H1 (cell line): ENCODE data around the gene NFIX. TPM values are rescaled to one million over a fixed set of nuclear protein-coding genes. Genes with fewer than 3 reads are reported as not detected.

Source experiments
- CTCF ChIA-PET: fragments of 300-600 bp; sonication (Branson Sonifier 250); formaldehyde crosslinking; loops from one replicate; lab custom pipeline; 2021; ENCODE audit not compliant: partially characterized antibody; lab: Charles Lee
- POLR2A ChIA-PET: fragments of 300-600 bp; sonication (Branson Sonifier 250); formaldehyde crosslinking; loops from one replicate; lab custom pipeline; 2021; ENCODE audit warnings: inconsistent platforms; ENCODE audit not compliant: partially characterized antibody; lab: Charles Lee
- DNase-seq, 2 experiments: peaks; one replicate each; pipeline versions ENCODE4 v3.0.0 to v3.0.0-alpha.2; 2010 to 2022; ENCODE audit warnings: low spot score in 2 of 2, low read depth in 1 of 2, mixed read lengths in 1 of 2
- FAIRE-seq: peaks from 2 replicates; lab custom pipeline; 2011; peaks lifted over from hg19 to GRCh38; lab: Jason Lieb, UNC
- H2AFZ ChIP-seq: 2 replicates; pipeline ENCODE4 v1.8.1; 2012; ENCODE audit warnings: low read length, inconsistent platforms
- H2AK5ac ChIP-seq: 2 replicates; pipeline ENCODE4 v1.6.1; 2013; ENCODE audit warnings: low read depth, low read length
- H2BK120ac ChIP-seq: replicated peaks from 2 replicates; pipeline ENCODE3; 2013; ENCODE audit warnings: low read depth, low read length, inconsistent platforms
- H2BK12ac ChIP-seq: 2 replicates; pipeline ENCODE4 v1.6.1; 2013; ENCODE audit warnings: low read depth, low read length
- H2BK15ac ChIP-seq: 2 replicates; pipeline ENCODE4 v1.6.1; 2013; ENCODE audit warnings: low read length
- H2BK20ac ChIP-seq: 2 replicates; pipeline ENCODE4 v1.6.1; 2013; ENCODE audit warnings: low read length
- H2BK5ac ChIP-seq: 2 replicates; pipeline ENCODE4 v1.6.1; 2013; ENCODE audit warnings: low read depth, low read length
- H3K14ac ChIP-seq: 2 replicates; pipeline ENCODE4 v1.6.1; 2013; ENCODE audit warnings: inconsistent platforms; ENCODE audit not compliant: insufficient read length
- H3K18ac ChIP-seq: 2 replicates; pipeline ENCODE4 v1.6.1; 2013; ENCODE audit warnings: low read length; ENCODE audit errors: extremely low read depth
- H3K23ac ChIP-seq: 2 replicates; pipeline ENCODE4 v1.6.1; 2013; ENCODE audit warnings: inconsistent platforms; ENCODE audit not compliant: insufficient read length
- H3K23me2 ChIP-seq: 2 replicates; pipeline ENCODE4 v1.6.1; 2013; ENCODE audit warnings: low read depth, low read length
- H3K27ac ChIP-seq: 2 replicates; pipeline ENCODE4 v1.6.1; 2011; ENCODE audit warnings: low read depth, low read length, inconsistent platforms
- H3K27me3 ChIP-seq, 4 experiments: replicated peaks in 1 of 4; 1 replicate in 1 of 4; 2 replicates in 3 of 4; pipeline versions ENCODE4 v1.6.1 to v1.8.1; 2011 to 2013; ENCODE audit warnings: low read length in 3 of 4, mild to moderate bottlenecking in 3 of 4, inconsistent platforms in 2 of 4, mixed read lengths in 2 of 4, moderate library complexity in 1 of 4; ENCODE audit not compliant: control insufficient read depth in 3 of 4, insufficient read depth in 3 of 4; ENCODE audit errors: extremely low read depth in 1 of 4
- H3K36me3 ChIP-seq, 4 experiments: 2 replicates each; pipeline versions ENCODE4 v1.6.1 to v1.8.1; 2011 to 2013; ENCODE audit warnings: mild to moderate bottlenecking in 4 of 4, low read length in 3 of 4, moderate library complexity in 2 of 4, control low read depth in 1 of 4, inconsistent platforms in 1 of 4; ENCODE audit not compliant: insufficient read depth in 4 of 4, control insufficient read depth in 2 of 4
- H3K4ac ChIP-seq: replicated peaks from 2 replicates; pipeline ENCODE3; 2013; ENCODE audit warnings: low read length, low read depth, mixed read lengths, inconsistent platforms; ENCODE audit not compliant: insufficient read length
- H3K4me1 ChIP-seq, 4 experiments: replicated peaks in 1 of 4; 1 replicate in 1 of 4; 2 replicates in 3 of 4; pipeline versions ENCODE4 v1.6.1 to v1.8.1; 2011 to 2013; ENCODE audit warnings: low read length in 3 of 4, inconsistent platforms in 2 of 4, mixed read lengths in 1 of 4; ENCODE audit not compliant: insufficient read depth in 4 of 4, control insufficient read depth in 3 of 4
- H3K4me2 ChIP-seq, 2 experiments: 2 replicates each; pipeline versions ENCODE4 v1.6.1 to v1.8.1; 2011 to 2013; ENCODE audit warnings: low read depth in 2 of 2, low read length in 2 of 2, control low read depth in 1 of 2, inconsistent platforms in 1 of 2, mild to moderate bottlenecking in 1 of 2; ENCODE audit not compliant: insufficient read depth in 1 of 2
- H3K4me3 ChIP-seq, 4 experiments: fragments of 200-600, 300-600 bp in 1 of 4; sonication (generic), shearing (Covaris generic), sonication (Bioruptor Twin) in 1 of 4; 2 replicates each; pipeline versions ENCODE4 v1.5.1 to v1.8.1; 2011 to 2016; ENCODE audit warnings: low read length in 4 of 4, low read depth in 3 of 4, control low read depth in 2 of 4, inconsistent platforms in 2 of 4, mild to moderate bottlenecking in 2 of 4, mixed read lengths in 1 of 4, moderate library complexity in 1 of 4; ENCODE audit not compliant: insufficient read depth in 2 of 4; ENCODE audit errors: extremely low read depth in 1 of 4
- H3K56ac ChIP-seq: replicated peaks from 2 replicates; pipeline ENCODE3; 2013; ENCODE audit warnings: low read depth, mild to moderate bottlenecking, mixed read lengths, low read length, inconsistent platforms; ENCODE audit not compliant: insufficient read length
- H3K79me1 ChIP-seq: 2 replicates; pipeline ENCODE4 v1.6.1; 2013; ENCODE audit warnings: low read depth, low read length, control low read depth
- H3K79me2 ChIP-seq, 2 experiments: 2 replicates each; pipeline versions ENCODE4 v1.6.1 to v1.8.1; 2012 to 2013; ENCODE audit warnings: low read length in 2 of 2, mild to moderate bottlenecking in 2 of 2, inconsistent platforms in 1 of 2; ENCODE audit not compliant: insufficient read depth in 2 of 2, control insufficient read depth in 1 of 2
- H3K9ac ChIP-seq, 4 experiments: replicated peaks in 1 of 4; 1 replicate in 1 of 4; 2 replicates in 3 of 4; pipeline versions ENCODE4 v1.6.1 to v1.8.1; 2011 to 2013; ENCODE audit warnings: low read depth in 3 of 4, low read length in 3 of 4, control low read depth in 2 of 4, mild to moderate bottlenecking in 2 of 4, moderate library complexity in 2 of 4, inconsistent platforms in 1 of 4; ENCODE audit errors: extremely low read depth in 1 of 4
- H3K9me3 ChIP-seq, 2 experiments: 2 replicates each; pipeline versions ENCODE4 v1.6.1 to v1.8.1; 2012 to 2013; ENCODE audit warnings: mild to moderate bottlenecking in 2 of 2, moderate library complexity in 2 of 2, control low read depth in 1 of 2, inconsistent platforms in 1 of 2, low read depth in 1 of 2, low read length in 1 of 2, mixed read lengths in 1 of 2; ENCODE audit not compliant: insufficient read depth in 2 of 2
- H4K20me1 ChIP-seq, 2 experiments: replicated peaks in 1 of 2; 2 replicates each; pipeline versions ENCODE3 to v1.8.1; 2011 to 2013; ENCODE audit warnings: inconsistent platforms in 2 of 2, low read length in 2 of 2, mild to moderate bottlenecking in 1 of 2; ENCODE audit not compliant: insufficient read depth in 2 of 2, control insufficient read depth in 1 of 2
- H4K5ac ChIP-seq: 2 replicates; pipeline ENCODE4 v1.6.1; 2013; ENCODE audit warnings: low read length, low read depth, mixed read lengths, inconsistent platforms; ENCODE audit not compliant: insufficient read length
- H4K8ac ChIP-seq: 2 replicates; pipeline ENCODE4 v1.8.0; 2013; ENCODE audit warnings: mild to moderate bottlenecking, moderate library complexity, low read length, inconsistent platforms; ENCODE audit not compliant: insufficient read depth; ENCODE audit errors: extremely low read depth
- H4K91ac ChIP-seq: replicated peaks from 2 replicates; pipeline ENCODE3; 2013; ENCODE audit warnings: low read length, mixed read lengths, inconsistent platforms; ENCODE audit not compliant: insufficient read length
- BACH1 ChIP-seq: IDR thresholded peaks from 2 replicates; pipeline ENCODE4 v1.6.1; 2012; ENCODE audit warnings: low read length, improper control_type of control experiment
- KDM4A ChIP-seq: IDR thresholded peaks from one replicate; pipeline ENCODE4 v1.7.1; 2012; ENCODE audit warnings: low read depth, mild to moderate bottlenecking, moderate library complexity, low read length, inconsistent platforms; ENCODE audit not compliant: severe bottlenecking
- RXRA ChIP-seq: IDR thresholded peaks from 2 replicates; pipeline ENCODE4 v1.6.1; 2011; ENCODE audit warnings: low read depth, mild to moderate bottlenecking, low read length, moderate library complexity; ENCODE audit not compliant: insufficient read depth
- SIN3A ChIP-seq, 2 experiments: IDR thresholded peaks in 1 of 2; conservative IDR thresholded peaks in 1 of 2; 2 replicates each; pipeline ENCODE4 v1.6.1; 2011 to 2012; ENCODE audit warnings: low read length in 2 of 2, improper control_type of control experiment in 1 of 2, low read depth in 1 of 2, mild to moderate bottlenecking in 1 of 2
- SP2 ChIP-seq: IDR thresholded peaks from 2 replicates; pipeline ENCODE4 v1.6.1; 2012; ENCODE audit warnings: mild to moderate bottlenecking, low read length, inconsistent platforms
- WGBS, 2 experiments: shearing (Covaris generic) in 1 of 2; methylation state at CpG; one replicate each; pipeline versions ENCODE4 v1.1.6 to v1.1.7; 2013 to 2015; ENCODE audit warnings: low lambda C conversion rate in 2 of 2, mixed read lengths in 2 of 2, inconsistent platforms in 1 of 2, low coverage in 1 of 2, missing lambda C conversion rate in 1 of 2; ENCODE audit not compliant: insufficient replicate concordance in 2 of 2, insufficient coverage in 1 of 2, insufficient read length in 1 of 2; ENCODE audit errors: extremely low coverage in 1 of 2, missing lambda C conversion rate in 1 of 2; 5-methylcytosine and 5-hydroxymethylcytosine counted together
- polyA plus RNA-seq, 7 experiments: library from polyadenylated mRNA; depleted of rRNA in 3 of 7; stranded (reverse) in 5 of 7; unstranded in 2 of 7; fragments of >200 nt in 5 of 7; fragments of 200-250 nt in 2 of 7; gene quantifications; 1 replicate in 5 of 7; 2 replicates in 1 of 7; 4 replicates in 1 of 7; pipeline versions ENCODE4 v1.2.1 to v1.2.3, GENCODE V29; 2011 to 2013; ENCODE audit warnings: missing spikeins in 2 of 7, mixed read lengths in 2 of 7
- total RNA-seq: library from RNA; stranded (reverse); fragmentation: NEBNext Ultra II Directional; extraction: Animal tissue kit (Norgen Biotek cat#: 25700); gene quantifications from 2 replicates; pipeline ENCODE4 v1.2.1, GENCODE V29; 2021
- TF ChIP-seq, protein P1 (sequence below): IDR thresholded peaks from 2 replicates; pipeline ENCODE4 v1.6.1; 2012; ENCODE audit warnings: inconsistent platforms

The NFIX gene
- total and polyA plus RNA-seq, 2 of the 8 experiments (the other 6 are each of a cell fraction or from before 2014, with no cell fraction given) = 0.03 to 0.20 TPM

GRCh38 chr19:13076787-13077186, 81.5 kb downstream of the NFIX start:
- H3K79me2 ChIP-seq = no peaks in the 10 kb centered on the region
- H3K4me3 ChIP-seq = no peak overlapping the region
- H2BK20ac ChIP-seq = peak overlapping the region; percentile 72; the same call in 1 of the 2 replicates
- ChIA-PET POLR2A (interaction anchor here (1.0 to 2.5 kb wide), 4 partner anchors 14 to 59 kb away, joined by 3 to 7 read pairs (median 4); no protein-coding TSS in a partner anchor), CTCF (interaction anchor here (1.0 to 48.8 kb wide), 6 partner anchors 9 to 111 kb away, joined by 3 to 1145 read pairs (median 18); no protein-coding TSS in a partner anchor)
- H2BK120ac ChIP-seq = no peak overlapping the region
- no peak overlapping the region for H3K14ac ChIP-seq
- no peaks in the 10 kb centered on the region for H3K9me3 ChIP-seq
- H3K27me3 ChIP-seq = peaks cover 0 to 18% (median 17%) of the 10 kb centered on the region in 4 experiments; a peak in 6 of 7 replicates
- H3K36me3 ChIP-seq = no peaks in the 10 kb centered on the region
- peak overlapping the region; percentile 92; the same call in 1 of the 2 replicates for H2BK15ac ChIP-seq
- H2BK12ac ChIP-seq = peak overlapping the region; percentile 39; the same call in 1 of the 2 replicates
- no peaks in the 10 kb centered on the region for H4K20me1 ChIP-seq
- no peak overlapping the region; a peak in 1 of 4 replicates for H3K4me2 ChIP-seq
- no peak overlapping the region for H3K56ac ChIP-seq
- no peak overlapping the region for H2AK5ac ChIP-seq
- H4K5ac ChIP-seq = no peak overlapping the region
- H3K79me1 ChIP-seq = no peaks in the 10 kb centered on the region
- no peak overlapping the region for H4K8ac ChIP-seq
- TF ChIP-seq RXRA = no peak
- TF ChIP-seq BACH1 = no peak
- no peak for TF ChIP-seq SP2
- TF ChIP-seq KDM4A = no peak
- TF ChIP-seq, protein P1, sequence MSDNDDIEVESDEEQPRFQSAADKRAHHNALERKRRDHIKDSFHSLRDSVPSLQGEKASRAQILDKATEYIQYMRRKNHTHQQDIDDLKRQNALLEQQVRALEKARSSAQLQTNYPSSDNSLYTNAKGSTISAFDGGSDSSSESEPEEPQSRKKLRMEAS = no peak
- no peak for TF ChIP-seq SIN3A (conservative IDR thresholded peaks at IDR 0.05 in 1 of 2, IDR thresholded peaks at IDR 0.05 in 1 of 2; ENCODE audit: low read depth in 1 of 2, low read length in 2 of 2)
- no peak overlapping the region for H2AFZ ChIP-seq
- FAIRE-seq (no peak), DNase-seq (no peak)
- no peak overlapping the region for H2BK5ac ChIP-seq
- WGBS, 2 experiments = 79% methylated on average over 5 of the region's 6 CpGs; no CpG with 5 or more reads in 1 of the 2 experiments
- H3K18ac ChIP-seq = no peak overlapping the region; the same call in 1 of the 2 replicates
- peaks cover 8 to 34% (median 24%) of the 10 kb centered on the region in 4 experiments for H3K4me1 ChIP-seq
- no peak overlapping the region for H3K27ac ChIP-seq
- H3K23me2 ChIP-seq = 0 out of 2 replicates have a peak, but pooled peaks cover 1% of the 10 kb centered on the region
- no peak overlapping the region for H3K23ac ChIP-seq
- peak overlapping the region; percentile 47 for H3K4ac ChIP-seq
- H4K91ac ChIP-seq = peak overlapping the region; percentile 38
- H3K9ac ChIP-seq = no peak overlapping the region
